ENCODE measurements around the gene SNRNP25.

SNRNP25 gene

DNA sequence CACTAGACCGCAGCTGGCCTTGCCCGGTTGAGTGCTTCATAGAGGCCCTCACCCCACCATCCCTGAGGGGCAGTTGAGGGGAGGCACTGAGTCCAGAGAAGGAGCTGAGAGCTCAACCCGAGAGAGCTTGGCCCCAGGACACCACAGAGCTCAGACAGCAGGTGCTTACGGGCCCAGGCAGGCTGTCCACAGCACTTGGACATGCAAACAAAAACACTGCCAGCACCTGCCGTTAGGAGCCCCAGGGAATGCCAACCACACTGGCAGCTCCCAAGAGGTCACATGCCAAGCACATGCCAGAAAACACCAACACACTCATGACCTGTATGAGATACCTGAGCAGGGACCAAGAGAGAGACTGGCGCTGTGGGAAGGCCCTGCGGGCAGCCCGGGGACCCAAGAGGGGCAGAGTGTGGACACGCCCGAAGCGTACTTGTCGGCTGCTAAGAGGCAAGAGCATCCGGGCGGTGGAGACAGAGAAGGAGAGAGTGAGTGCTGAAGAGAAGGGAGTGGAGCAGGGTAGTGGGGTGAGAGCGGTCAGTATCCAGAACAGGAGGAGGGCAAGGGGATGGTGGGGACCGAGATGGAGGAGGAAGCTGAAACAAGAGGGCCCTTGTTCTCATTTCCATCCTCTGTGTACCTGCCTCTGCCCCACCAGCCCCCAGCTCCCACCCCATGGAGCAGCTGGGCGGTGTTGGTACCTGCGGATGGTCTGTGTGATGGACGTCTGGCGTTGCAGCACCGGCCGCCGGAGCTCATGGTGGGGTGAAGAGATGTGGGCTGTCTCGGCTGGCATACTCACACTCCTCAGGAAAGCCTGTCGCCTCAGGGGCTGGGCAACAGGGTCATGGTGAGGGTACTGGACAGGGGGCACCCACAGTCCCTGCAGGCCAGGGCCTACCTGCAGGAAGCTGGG is 10.6 kb downstream of the SNRNP25 start:
- DNase-seq (ENCODE audit: low spot score), result no peak

DNA sequence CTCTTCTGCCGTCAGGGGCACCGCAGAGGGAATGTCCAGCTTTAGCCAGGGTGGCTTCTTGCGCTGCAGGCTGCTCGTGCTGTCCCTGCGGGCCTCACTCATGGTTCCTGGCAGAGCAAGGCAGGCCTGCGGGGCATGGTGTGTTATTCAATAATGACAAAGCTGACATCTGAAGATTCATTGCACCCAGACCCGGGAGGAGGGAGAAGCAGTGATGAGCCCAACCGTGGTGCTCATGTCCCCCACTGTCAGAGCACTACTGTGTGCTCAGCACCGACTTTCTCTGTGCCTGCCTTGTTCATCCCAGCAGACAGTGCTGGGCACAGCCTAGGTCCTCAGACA is 11.3 kb downstream of the SNRNP25 start:
- DNase-seq (ENCODE audit: low spot score), result no peak

GRCh38 chr16:65745-66144 is 12.1 kb downstream of the SNRNP25 start:
- DNase-seq (ENCODE audit: low spot score), result peak; percentile 87

DNA sequence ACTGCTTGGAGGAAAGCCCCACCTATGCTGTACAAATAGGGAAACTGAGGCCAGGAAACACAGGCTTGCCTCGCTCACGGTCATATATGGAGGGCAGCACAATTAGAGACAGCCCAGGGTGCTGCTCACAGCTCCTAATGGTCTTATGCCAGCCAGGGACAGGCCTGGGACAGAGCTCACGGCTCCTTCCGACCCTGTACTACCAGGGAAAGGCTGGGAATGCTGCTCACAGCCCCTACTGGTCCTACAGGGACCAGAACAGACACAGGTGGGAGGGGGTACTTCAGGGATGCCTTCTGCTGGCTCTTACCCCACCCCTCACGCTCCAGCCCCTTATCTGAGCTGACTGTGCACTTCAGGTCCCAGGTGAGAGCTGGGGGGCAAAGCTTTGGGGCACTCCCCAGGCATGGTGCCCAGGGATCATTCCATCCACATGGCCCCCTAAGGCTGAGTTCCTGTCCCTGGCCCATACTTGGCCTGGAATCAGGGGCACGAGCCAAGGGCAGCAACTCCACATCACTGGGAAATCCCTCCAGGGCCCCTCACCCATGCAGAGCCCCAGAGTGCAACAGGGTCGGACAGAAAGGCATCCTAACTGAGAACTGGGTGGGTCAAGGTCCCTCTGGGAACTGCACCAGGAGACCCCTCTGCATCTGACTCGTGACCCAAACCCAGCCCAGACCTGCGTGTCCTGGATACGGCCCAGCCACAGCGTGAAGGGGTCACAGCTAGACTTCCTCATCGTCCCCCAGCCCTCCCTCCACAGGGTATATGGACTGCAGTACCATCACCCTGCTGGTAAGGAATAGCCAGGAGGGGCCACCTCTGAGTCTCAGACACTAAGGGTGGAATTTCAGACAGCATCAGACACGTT is 12.9 kb downstream of the SNRNP25 start:
- DNase-seq (ENCODE audit: low spot score), result no peak

DNA sequence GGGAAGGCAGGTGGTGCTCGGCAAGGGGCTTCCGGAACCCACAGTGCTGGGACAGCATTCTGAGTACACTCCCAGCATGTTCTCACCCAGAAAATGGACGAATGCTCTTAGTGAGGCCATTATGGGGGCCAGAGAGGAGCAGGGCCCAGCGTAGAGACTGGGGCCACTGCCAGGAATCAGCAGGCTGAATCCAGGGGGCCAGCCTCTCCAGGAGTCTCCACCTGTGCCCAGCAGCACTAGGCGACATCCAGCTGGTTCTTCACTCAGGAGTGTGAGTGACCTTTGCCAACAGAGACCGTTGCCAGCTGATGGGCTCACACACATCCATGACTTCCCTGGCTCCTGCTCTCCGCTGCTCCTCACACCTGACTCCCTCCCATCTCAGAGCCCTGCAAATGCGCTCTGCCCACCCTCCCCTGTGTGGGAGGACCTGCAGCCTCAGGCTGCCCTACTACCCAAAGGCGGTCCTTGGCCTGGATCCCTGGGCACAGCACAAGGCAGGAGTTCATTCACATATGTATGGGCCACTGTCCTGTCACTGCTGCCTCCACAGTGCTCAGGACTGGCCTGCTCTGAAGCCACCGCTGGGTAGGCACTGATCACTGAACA is 13.7 kb downstream of the SNRNP25 start:
- no peak for DNase-seq (ENCODE audit: low spot score)

DNA sequence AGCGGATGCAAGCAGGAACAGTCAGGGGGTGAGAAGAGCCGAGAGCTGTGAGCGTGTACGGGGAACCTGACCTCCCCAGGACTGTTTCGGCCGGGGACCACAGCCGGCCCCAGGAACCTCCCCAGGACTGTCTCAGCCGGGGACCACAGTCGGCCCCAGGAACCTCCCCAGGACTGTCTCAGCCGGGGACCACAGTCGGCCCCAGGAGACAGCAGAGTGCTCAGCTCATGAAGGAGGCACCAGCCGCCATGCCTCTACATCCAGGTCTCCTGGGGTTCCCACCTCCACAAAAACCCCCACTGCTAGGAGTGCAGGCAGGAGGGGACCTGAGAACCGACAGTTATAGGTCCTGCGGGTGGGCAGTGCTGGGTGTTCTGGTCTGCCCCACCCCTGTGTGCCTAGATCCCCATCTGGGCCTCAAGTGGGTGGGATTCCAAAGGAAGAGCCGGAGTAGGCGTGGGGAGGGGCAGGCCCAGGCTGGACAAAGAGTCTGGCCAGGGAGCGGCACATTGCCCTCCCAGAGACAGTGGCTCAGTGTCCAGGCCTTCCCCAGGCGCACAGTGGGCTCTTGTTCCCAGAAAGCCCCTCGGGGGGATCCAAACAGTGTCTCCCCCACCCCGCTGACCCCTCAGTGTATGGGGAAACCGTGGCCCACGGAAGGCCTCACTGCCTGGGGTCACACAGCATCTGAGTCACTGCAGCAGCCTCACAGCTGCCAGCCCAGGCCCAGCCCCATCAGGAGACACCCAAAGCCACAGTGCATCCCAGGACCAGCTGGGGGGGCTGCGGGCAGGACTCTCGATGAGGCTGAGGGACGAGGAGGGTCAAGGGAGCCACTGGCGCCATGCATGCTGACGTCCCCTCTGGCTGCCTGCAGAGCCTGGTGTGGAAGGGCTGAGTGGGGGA is 14.5 kb downstream of the SNRNP25 start:
- no peak for DNase-seq (ENCODE audit: low spot score)

- no peak for DNase-seq (ENCODE audit: low spot score)
Observed at GRCh38 chr16:69181-69580, 15.6 kb downstream of the SNRNP25 start.

- no peak for DNase-seq (ENCODE audit: low spot score)
Observed at GRCh38 chr16:71210-71539, 17.5 kb downstream of the SNRNP25 start.

DNA sequence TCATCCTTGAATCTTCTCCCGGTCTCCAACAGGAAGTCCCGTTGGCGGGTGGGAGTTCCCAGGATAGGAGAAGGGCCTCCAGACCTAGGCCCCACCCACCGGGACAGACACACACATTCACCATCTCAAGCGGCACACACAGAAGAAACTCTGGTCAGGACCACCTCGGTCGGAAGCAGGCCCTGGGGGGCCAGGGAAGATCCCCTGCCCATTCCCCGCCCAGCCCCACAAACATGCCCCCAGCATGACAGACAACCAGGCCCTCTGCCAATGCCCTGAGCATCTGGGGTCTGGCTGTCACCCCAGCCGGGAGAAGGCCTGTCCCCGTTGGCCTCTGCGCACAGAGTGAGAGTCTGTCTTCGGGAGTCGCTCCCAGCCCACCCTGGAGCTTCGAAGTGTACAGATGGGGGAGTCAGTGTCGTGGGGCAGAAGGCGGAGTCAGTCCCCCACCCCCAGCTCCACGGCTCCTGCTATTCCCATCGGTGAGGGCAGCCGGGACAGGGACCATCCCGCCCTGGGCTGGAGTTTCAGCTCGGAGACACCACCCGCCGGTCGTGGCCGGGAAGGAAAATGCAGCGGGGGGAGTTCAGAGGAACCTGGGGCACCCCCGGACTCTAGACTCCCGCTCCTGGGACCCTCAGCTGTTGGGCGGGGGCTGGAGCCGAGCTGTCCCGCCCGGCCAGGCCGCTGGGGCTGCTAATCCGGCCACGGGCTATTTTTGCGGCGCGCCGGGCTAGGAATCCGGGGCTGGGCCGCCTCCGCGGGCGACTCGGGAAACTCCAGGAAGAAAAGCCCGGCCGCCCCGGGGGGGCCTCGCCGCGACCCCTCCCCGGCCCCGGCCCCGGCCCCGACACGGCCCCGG is 18.1 kb downstream of the SNRNP25 start:
- DNase-seq (ENCODE audit: low spot score), result no peak

DNA sequence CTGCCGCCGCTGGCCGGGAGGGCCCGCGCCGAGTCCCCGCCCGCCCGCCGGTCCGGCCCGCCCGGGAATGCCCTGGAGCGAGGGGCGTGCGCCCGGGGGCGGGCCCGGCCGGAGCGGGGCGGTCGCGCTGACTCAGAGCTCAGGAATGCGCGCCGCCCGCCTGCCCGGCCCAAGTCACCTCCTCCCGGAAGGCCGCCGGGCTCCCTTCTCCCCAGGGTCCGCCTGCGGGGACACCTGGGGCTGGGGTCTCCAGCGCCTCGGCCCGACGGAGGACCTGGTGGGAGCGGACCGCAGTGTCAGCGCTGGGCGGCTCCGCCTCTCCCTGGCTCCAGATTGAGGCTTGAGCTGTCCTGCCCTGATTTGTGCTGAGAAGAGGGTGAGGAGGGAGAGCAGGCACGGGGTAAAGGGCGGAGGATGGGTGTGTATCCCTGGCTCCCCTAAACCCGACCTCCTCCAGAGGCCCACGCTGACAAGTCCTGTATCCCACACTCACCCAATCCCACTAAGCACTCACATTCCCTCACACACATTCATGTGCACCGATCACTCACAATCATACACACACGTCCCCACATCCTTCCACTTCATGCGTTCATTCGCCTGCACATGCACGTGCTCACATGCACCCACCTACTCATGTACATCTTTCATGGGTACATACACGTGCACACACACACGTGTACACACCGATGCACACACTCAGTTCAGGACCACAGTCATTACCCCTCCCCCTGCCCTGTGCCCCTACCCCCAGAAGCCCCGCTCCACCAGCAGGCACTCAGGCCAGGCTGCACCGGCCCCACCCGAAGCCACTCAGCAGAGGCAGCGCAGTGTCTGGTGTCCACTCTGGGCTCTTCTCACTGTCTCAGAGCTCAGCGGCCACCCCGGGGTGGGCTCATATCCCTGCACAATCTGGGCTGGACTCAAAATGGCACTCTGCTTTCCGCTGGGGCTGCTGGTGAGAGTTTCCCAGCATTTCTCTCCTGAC is 19.2 kb downstream of the SNRNP25 start, which contains the start of gene RHBDF1:
Gene RHBDF1 (minus strand): TSS at position 71 of the 988 bp plus-strand sequence. CDS start 7,616 bp downstream, outside the sequence.
- no peak for DNase-seq (ENCODE audit: low spot score)

DNA sequence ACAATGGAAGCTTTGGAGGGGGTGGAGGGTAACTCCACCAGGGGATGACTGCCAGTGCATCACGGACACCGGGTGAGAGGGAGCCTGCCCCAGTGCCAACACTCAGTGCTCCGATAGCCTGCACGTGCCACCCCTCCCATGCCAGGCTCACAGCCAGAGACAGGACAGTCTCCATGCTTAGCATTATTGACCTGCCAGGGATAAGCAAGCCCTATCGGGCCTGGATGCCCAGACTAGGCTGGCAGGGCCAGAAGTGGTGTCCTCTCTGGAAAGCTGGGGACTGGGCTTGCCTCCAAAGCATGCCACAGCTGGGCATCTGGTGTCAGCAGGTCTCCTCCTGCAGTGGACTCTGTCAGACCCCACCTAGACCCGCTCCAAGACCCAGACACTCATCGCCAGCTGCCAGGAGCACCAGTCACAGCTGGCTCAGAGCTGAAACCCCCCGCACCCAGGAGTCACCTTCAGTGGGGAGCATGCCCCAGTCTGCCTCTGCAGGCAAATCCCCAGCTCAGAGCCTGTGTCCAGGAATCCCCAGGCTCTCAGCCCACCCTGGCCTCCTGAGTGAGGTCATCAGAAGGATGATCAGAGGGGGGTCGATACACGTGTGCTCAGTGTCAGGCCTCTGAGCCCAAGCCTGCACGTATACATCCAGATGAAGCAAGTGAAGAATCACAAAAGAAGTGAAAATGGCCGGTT is 20.6 kb downstream of the SNRNP25 start:
- no peak for DNase-seq (ENCODE audit: low spot score)

DNA sequence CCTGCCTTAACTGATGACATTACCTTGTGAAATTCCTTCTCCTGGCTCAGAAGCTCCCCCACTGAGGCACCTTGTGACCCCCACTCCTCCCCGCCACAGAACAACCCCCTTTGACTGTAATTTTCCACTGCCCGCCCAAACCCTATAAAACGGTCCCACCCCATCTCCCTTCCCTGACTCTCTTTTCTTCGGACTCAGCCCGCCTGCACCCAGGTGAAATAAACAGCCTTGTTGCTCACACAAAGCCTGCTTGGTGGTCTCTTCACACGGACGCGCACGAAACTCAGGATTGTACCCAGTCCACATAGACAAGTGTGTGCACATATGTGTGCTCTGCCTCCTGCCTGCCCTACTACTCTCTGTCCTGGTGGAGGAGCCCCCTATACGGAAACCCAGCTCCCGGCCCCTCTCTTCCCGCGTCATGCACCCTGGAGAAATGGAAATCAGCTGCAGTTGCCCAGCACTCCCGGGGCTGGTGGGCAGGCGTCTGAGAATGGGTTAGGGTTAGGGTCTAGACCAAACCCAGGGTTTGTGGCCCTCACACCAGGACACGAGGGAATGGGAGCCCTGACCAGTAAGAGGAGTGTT is 21.2 kb downstream of the SNRNP25 start:
- no peak for DNase-seq (ENCODE audit: low spot score)

DNA sequence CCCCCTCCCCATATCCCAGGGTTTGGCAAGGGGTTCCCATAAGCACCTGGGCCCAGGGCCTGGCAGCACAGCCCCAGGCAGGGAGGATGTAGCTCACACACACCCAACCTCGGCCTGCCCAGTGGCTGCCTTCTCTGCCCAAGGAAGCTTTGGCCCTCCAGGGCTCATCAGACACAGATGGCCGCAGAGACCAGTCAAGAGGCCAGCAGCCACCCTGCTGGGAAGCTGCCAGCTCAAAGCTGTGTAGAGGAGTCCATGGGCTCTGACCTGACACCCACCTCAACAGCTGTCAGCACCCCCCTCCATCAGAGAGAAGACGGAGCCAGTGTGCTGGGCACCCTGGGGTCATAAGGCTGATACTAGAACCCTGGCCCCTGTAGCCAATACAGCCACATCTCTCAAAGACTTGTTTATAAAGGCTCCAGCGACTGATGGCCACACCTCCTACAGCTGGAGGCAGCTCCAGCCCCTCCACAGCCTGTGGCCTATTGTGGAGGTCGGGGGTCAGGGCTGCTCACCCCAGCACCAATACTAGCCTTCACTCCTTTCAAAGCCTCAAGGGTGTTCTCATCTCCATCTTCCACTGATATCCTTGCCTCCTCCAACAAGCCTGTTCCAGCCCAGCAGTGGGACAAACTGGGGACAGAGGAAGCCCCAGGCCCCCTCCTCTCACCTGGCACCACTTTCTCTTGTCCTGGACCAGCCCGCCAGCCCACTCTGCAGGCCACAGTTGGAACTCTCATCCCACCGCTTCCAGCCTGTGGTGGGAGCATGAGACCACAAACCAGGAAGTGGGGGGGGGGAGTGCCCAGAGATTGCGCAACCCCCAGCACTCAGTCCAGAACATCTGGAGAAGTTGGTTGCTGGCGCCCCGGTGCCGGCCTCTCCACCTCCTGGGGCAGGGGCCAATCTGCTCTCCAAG is 22.2 kb downstream of the SNRNP25 start:
- no peak for DNase-seq (ENCODE audit: low spot score)

- DNase-seq (ENCODE audit: low spot score), result no peak
Observed at GRCh38 chr16:76535-77272, 23.1 kb downstream of the SNRNP25 start.

DNA sequence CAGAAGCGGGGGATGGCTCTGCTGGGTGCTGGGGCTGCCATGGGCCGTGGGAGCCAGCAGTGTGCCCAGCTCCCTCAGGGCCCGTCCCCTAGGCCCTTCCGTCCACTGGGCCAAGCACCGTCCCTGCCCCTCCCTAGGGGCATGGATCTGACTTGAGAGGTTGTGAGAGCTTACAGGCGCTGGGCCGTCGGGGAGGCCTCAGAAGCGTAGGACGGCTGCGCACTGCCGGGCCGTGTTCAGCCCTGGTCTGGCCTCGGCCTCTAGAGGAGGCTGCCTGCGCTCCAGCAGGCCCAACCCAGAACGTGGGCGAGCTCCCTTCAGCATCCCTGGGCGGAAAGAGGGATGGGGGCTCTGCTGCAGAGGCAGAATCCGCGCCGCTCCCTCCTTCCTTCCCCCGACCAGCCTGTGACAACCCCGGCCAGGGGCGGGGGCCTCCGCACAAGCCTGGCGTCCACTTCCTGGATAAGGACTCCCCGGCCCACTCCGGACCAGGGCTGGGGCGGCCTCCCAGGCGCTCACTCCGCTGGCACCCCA is 23.7 kb downstream of the SNRNP25 start:
- no peak for DNase-seq (ENCODE audit: low spot score)

GRCh38 chr16:77807-78443 is 24.3 kb downstream of the SNRNP25 start, which contains the start of gene MPG:
MPG (plus strand) TSS chr16:78225; CDS start chr16:78310, 85 bp downstream.
- DNase-seq (ENCODE audit: low spot score), result peak; percentile 85

Data from Ammon's horn (tissue), 1 donor.